Sigmoid colon (tissue), 7 donors: ENCODE data around the gene SBF2. TPM values are rescaled to one million over a fixed set of nuclear protein-coding genes. Genes with fewer than 3 reads are reported as not detected.

Experiments
- DNase-seq: peaks from one replicate; pipeline ENCODE4 v3.0.0-alpha.2; 2019
- H3K27ac ChIP-seq, 4 donors: fragments of 200-600 bp; sonication (generic); one replicate each; pipeline ENCODE4 v1.5.1; 2016 to 2019; ENCODE audit warnings: mild to moderate bottlenecking in 1 of 4
- H3K27me3 ChIP-seq, 3 donors: fragments of 200-600 bp; sonication (generic); one replicate each; pipeline ENCODE4 v1.5.1; 2019; ENCODE audit warnings: mild to moderate bottlenecking in 1 of 3
- H3K36me3 ChIP-seq, 4 donors: fragments of 200-600 bp; sonication (generic); one replicate each; pipeline ENCODE4 v1.5.1; 2016 to 2019
- H3K4me1 ChIP-seq, 4 donors: fragments of 200-600 bp; sonication (generic); one replicate each; pipeline ENCODE4 v1.5.1; 2017 to 2019
- H3K4me3 ChIP-seq, 4 donors: fragments of 200-600 bp; sonication (generic); one replicate each; pipeline ENCODE4 v1.5.1; 2017 to 2019; ENCODE audit warnings: mild to moderate bottlenecking in 2 of 4, moderate library complexity in 1 of 4
- H3K9me3 ChIP-seq, 4 donors: fragments of 200-600 bp in 3 of 4; sonication (generic) in 3 of 4; one replicate each; pipeline versions ENCODE4 v1.5.1 to v1.6.1; 2013 to 2019
- EP300 ChIP-seq, 4 donors: sonication (generic); formaldehyde crosslinking; IDR thresholded peaks; one replicate each; pipeline ENCODE4 v1.6.1; 2017; ENCODE audit warnings: antibody characterized with exemption in 4 of 4
- POLR2A ChIP-seq, 2 donors: fragments of 450-650 bp; IDR thresholded peaks; one replicate each; pipeline ENCODE4 v1.6.1; 2016; ENCODE audit warnings: antibody characterized with exemption in 2 of 2, mild to moderate bottlenecking in 2 of 2, moderate library complexity in 2 of 2
- POLR2AphosphoS5 ChIP-seq, 4 donors: sonication (generic); formaldehyde crosslinking; IDR thresholded peaks; one replicate each; pipeline ENCODE4 v1.6.1; 2017; ENCODE audit warnings: antibody characterized with exemption in 4 of 4
- WGBS, 2 donors: extraction: QIAGEN DNeasy Blood & Tissue Kit; methylation state at CpG; one replicate each; pipeline ENCODE4 v1.1.7; 2013; 5-methylcytosine and 5-hydroxymethylcytosine counted together
- intact Hi-C: fragments of 100-400 bp; cut with DNase I; formaldehyde crosslinking; loops from one replicate; pipeline ENCODE4 v1.15.1; 2023
- polyA plus RNA-seq, 3 donors: library from polyadenylated mRNA; stranded (reverse); fragments of 200-250 nt; gene quantifications; one replicate each; pipeline ENCODE4 v1.2.3, GENCODE V29; 2013
- total RNA-seq, 4 donors: library from RNA; depleted of rRNA; stranded (reverse); fragments of >200 nt; gene quantifications; one replicate each; pipeline ENCODE4 v1.1.0, GENCODE V29; 2016
- TF ChIP-seq, protein P1 (sequence below), 4 experiments: fragments of 450-650 bp in 3 of 4; fragments of 200-600 bp in 1 of 4; IDR thresholded peaks; one replicate each; pipeline ENCODE4 v1.5.1; 2016 to 2019; ENCODE audit warnings: antibody characterized with exemption in 4 of 4, mild to moderate bottlenecking in 3 of 4, moderate library complexity in 2 of 4
- donor health status: healthy with polysubstance abuse.
- donor health status: Bipolar disorder and iron deficiency.
- donor health status: healthy.

Gene SBF2
- total and polyA plus RNA-seq, 7 donors: 9.5 to 67.5 (median 47.1) TPM

DNA sequence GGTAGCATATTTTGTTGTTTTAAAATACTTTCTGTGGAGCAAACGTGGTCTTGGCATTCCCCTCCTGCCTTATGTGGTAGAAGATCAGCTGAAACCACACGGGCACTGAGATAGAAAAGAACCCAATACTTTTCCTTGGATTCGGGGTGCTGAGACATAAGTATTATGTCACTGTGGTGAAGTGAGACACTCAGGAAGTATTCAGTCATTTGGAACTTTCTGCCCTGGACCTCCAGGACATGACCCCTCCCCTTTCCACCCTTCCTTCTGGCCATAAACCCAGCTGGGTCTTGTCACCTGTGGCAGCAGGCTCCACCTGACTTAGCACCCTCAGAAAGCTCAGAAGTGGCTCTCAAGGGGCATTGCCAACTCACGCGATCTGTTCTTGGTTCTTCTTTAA, 506.8 kb downstream of the SBF2 start:
- no peaks in the 10 kb centered on the region for H3K27me3 ChIP-seq
- WGBS, 2 donors: 86 to 95% methylated on average over 5 of the region's 5 CpGs
- H3K4me1 ChIP-seq: peaks cover 0 to 17% (median 0%) of the 10 kb centered on the region in 4 donors
- DNase-seq: no peak
- peak overlapping the region in 3 of 4 donors; percentile 0 to 50 (median 26) for H3K27ac ChIP-seq
- intact Hi-C loops: no loop called here
- no peak for TF ChIP-seq POLR2A (IDR thresholded peaks at IDR 0.05)
- no peak for TF ChIP-seq POLR2AphosphoS5 (IDR thresholded peaks at IDR 0.05)
- TF ChIP-seq, protein P1, sequence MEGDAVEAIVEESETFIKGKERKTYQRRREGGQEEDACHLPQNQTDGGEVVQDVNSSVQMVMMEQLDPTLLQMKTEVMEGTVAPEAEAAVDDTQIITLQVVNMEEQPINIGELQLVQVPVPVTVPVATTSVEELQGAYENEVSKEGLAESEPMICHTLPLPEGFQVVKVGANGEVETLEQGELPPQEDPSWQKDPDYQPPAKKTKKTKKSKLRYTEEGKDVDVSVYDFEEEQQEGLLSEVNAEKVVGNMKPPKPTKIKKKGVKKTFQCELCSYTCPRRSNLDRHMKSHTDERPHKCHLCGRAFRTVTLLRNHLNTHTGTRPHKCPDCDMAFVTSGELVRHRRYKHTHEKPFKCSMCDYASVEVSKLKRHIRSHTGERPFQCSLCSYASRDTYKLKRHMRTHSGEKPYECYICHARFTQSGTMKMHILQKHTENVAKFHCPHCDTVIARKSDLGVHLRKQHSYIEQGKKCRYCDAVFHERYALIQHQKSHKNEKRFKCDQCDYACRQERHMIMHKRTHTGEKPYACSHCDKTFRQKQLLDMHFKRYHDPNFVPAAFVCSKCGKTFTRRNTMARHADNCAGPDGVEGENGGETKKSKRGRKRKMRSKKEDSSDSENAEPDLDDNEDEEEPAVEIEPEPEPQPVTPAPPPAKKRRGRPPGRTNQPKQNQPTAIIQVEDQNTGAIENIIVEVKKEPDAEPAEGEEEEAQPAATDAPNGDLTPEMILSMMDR (IDR thresholded peaks at IDR 0.05): no peak
- no peak for TF ChIP-seq EP300 (IDR thresholded peaks at IDR 0.05)
- H3K36me3 ChIP-seq: peaks cover 0 to 47% (median 11%) of the 10 kb centered on the region in 4 donors
- H3K4me3 ChIP-seq: no peak overlapping the region
- no peaks in the 10 kb centered on the region for H3K9me3 ChIP-seq

DNA sequence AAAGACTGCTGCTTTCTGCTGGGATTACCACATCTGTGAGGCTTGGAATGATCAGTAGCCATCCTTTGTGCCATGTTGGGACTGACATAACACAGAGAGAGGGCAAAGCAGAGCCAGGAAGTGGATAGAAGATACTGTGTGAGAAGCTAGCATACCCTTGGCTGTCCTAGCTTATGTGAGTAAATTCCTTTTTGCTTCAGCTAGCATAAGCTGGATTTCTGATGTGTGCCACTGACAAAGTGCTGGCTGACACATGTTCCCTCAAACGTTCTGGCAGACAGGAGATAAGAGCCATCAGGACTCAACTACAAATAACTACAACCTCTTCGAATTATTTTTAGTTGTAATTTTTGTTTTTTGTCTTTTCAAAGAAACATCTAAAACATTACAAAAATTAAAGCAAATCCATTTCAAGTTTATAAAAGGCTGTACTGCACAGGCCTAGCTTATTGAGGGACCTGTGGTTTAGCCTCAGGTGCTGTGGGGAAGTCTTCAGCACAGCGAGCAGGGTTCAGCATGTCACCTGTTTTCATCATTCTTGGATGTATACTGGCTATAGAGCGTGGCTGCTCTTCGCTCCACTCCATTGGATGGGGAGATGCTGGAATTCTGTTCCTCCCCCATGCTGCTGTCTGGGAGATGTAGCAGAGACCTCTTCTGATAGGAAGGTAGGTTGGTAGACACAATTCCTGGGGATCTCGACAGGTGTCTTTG, 509.3 kb downstream of the SBF2 start:
- no peak overlapping the region for H3K4me3 ChIP-seq
- no peaks in the 10 kb centered on the region for H3K9me3 ChIP-seq
- H3K27ac ChIP-seq: peak overlapping the region in 3 of 4 donors; percentile 11 to 30 (median 29)
- intact Hi-C loops: no loop called here
- 87 to 90% methylated on average over 6 of the region's 6 CpGs for WGBS, 2 donors
- peaks cover 0 to 17% (median 0%) of the 10 kb centered on the region in 4 donors for H3K4me1 ChIP-seq
- H3K36me3 ChIP-seq: peaks cover 0 to 63% (median 23%) of the 10 kb centered on the region in 4 donors
- no peaks in the 10 kb centered on the region for H3K27me3 ChIP-seq
- DNase-seq: no peak
- TF ChIP-seq EP300 (IDR thresholded peaks at IDR 0.05) (no peak), POLR2A (IDR thresholded peaks at IDR 0.05) (no peak), POLR2AphosphoS5 (IDR thresholded peaks at IDR 0.05) (no peak)
- TF ChIP-seq, protein P1 (IDR thresholded peaks at IDR 0.05): no peak

DNA sequence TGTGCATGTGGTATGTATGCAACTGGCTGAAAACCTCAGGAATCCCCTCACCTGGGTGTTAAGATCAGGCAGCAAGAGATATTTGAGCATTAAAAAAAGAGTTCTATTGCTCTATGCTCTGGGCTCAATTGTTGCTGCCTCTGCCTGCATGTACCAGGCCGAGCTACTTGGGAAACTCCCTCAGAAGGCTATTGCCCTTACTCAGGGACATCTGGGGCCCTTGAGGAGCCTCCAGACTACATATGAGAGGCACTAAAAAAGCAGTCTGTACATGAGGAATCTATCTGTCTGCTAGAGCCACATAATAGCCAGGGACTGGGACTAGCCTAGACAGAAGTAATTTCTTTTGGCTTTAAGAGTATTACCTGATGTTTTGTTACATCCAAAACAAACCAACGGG, 510.0 kb downstream of the SBF2 start:
- 79 to 82% methylated on average over 2 of the region's 2 CpGs for WGBS, 2 donors
- H3K27ac ChIP-seq: peak overlapping the region in 1 of 4 donors; percentile 29
- no peaks in the 10 kb centered on the region for H3K9me3 ChIP-seq
- H3K4me3 ChIP-seq: no peak overlapping the region
- peaks cover 0 to 66% (median 25%) of the 10 kb centered on the region in 4 donors for H3K36me3 ChIP-seq
- TF ChIP-seq, protein P1 (IDR thresholded peaks at IDR 0.05): no peak
- TF ChIP-seq POLR2AphosphoS5 (IDR thresholded peaks at IDR 0.05) (no peak), EP300 (IDR thresholded peaks at IDR 0.05) (no peak), POLR2A (IDR thresholded peaks at IDR 0.05) (no peak)
- H3K4me1 ChIP-seq: peaks cover 0 to 17% (median 0%) of the 10 kb centered on the region in 4 donors
- DNase-seq: no peak
- H3K27me3 ChIP-seq: no peaks in the 10 kb centered on the region
- intact Hi-C loops: no loop called here

DNA sequence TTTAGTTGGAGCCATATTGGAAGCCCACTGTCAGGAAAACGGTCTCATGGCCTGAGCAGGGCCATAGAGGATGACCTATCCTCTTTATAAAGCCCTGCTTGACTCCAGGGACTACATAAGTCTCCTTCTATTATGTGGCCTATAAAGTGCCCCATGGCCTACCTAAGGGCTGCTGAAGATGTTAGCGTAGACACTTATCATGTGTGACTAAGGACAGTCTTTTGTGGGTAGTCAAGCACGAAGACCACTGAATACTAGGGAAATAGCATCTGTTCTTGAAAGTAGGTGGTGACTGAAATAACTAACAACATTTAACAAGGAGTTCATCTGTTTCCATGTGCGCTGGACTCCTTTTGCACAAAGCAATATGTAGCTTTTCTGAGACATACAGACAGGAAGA, 513.1 kb downstream of the SBF2 start:
- intact Hi-C loops: no loop called here
- DNase-seq: no peak
- H3K27me3 ChIP-seq: no peaks in the 10 kb centered on the region
- H3K36me3 ChIP-seq: peaks cover 0 to 53% (median 16%) of the 10 kb centered on the region in 4 donors
- no peak overlapping the region for H3K4me3 ChIP-seq
- no peak overlapping the region for H3K27ac ChIP-seq
- peaks cover 0 to 8% (median 0%) of the 10 kb centered on the region in 4 donors for H3K4me1 ChIP-seq
- TF ChIP-seq POLR2A (IDR thresholded peaks at IDR 0.05) (no peak), EP300 (IDR thresholded peaks at IDR 0.05) (no peak), POLR2AphosphoS5 (IDR thresholded peaks at IDR 0.05) (no peak)
- TF ChIP-seq, protein P1 (IDR thresholded peaks at IDR 0.05): no peak
- no peaks in the 10 kb centered on the region for H3K9me3 ChIP-seq
- WGBS, 2 donors: 94 to 95% methylated on average over 4 of the region's 4 CpGs
